ENCODE data around the gene FBRS. TPM values are rescaled to one million over a fixed set of nuclear protein-coding genes. Genes with fewer than 3 reads are reported as not detected.

FBRS gene
- total and polyA plus RNA-seq, 2 of the 13 experiments (the other 11 are each of a cell fraction or from before 2014, with no cell fraction given) = 13.7 to 16.2 TPM

DNA sequence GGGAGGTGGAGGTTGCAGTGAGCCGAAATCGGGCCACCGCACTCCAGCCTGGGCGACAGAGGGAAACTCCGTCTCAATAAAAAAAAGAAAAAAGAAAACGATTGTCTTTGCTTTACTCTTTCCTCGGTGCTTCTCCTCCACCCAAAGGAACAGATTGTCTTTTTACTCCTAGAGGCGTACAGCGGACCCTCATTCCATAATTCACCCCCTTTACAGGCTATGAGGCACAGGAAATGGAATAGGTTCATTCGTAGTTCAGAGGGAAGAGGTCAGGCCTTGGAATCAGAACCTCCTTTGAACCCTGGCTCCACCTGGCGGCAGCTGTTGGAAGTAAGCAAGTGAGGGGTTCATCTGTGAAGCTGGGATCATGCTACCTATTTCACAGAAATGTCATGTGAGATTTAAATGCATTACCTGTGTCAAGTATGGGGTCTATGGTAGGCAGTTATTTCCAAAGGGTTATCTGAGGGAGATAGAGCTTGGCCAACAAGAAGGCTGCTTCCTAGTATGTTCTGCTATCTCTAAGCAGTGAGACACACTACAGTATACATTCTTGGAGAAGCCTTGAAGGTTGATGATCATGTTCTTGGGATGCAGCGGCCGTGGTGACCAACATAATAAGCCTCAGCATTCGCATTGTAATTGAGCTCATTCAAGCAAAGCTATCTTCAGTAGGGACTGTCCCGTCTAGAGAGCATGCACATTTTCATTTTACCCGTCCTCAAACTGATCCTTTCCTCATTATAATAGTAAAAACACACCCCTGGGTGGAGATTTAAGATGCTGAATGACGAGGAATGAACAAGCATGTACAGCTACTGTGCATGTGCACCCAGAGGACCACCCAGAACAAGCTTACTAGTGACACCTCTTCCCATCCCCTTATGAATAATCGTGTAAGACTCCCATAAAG is 29.3 kb upstream of the FBRS start (continued):
- TF ChIP-seq MAFF (IDR thresholded peaks at IDR 0.05; ENCODE audit: low read depth, low read length) (no peak), TRIM24 (CRISPR knock-in tag; IDR thresholded peaks at IDR 0.05) (no peak), SIX4 (CRISPR knock-in tag; IDR thresholded peaks at IDR 0.05) (no peak), EED (CRISPR knock-in tag; IDR thresholded peaks at IDR 0.05) (no peak), ZNF335 (CRISPR knock-in tag; IDR thresholded peaks at IDR 0.05) (no peak), ZNF557 (CRISPR knock-in tag; IDR thresholded peaks at IDR 0.05) (no peak), CTCF (CRISPR knock-in tag; IDR thresholded peaks at IDR 0.05) (peak; percentile 94), HMG20B (CRISPR knock-in tag; conservative IDR thresholded peaks at IDR 0.05) (no peak), GATAD2A (CRISPR knock-in tag; IDR thresholded peaks at IDR 0.05) (peak; percentile 78), U2AF1 (optimal IDR thresholded peaks at IDR 0.05; ENCODE audit: low read depth, low read length) (no peak), ZFY (CRISPR knock-in tag; IDR thresholded peaks at IDR 0.05) (peak; percentile 67), MLX (CRISPR knock-in tag; IDR thresholded peaks at IDR 0.05) (no peak), KMT2B (CRISPR knock-in tag; IDR thresholded peaks at IDR 0.05) (no peak), ARNT (IDR thresholded peaks at IDR 0.05) (no peak), DR1 (CRISPR knock-in tag; IDR thresholded peaks at IDR 0.05) (no peak), FOXC1 (CRISPR knock-in tag; IDR thresholded peaks at IDR 0.05; ENCODE audit: borderline replicate concordance) (no peak), ZNF879 (CRISPR knock-in tag; IDR thresholded peaks at IDR 0.05) (0 out of 2 replicates have a peak, but pooled peaks have one; percentile 31), GTF3A (CRISPR knock-in tag; conservative IDR thresholded peaks at IDR 0.05) (no peak), FOXJ3 (CRISPR knock-in tag; IDR thresholded peaks at IDR 0.05; ENCODE audit: borderline replicate concordance) (no peak), MXD1 (CRISPR knock-in tag; IDR thresholded peaks at IDR 0.05) (no peak), RXRA (CRISPR knock-in tag; IDR thresholded peaks at IDR 0.05) (peak; percentile 79; the same call in 1 of the 2 replicates), ATM (IDR thresholded peaks at IDR 0.05; ENCODE audit: borderline replicate concordance) (no peak), FOXA3 (CRISPR knock-in tag; IDR thresholded peaks at IDR 0.05) (no peak)
- TF ChIP-seq, protein P1, sequence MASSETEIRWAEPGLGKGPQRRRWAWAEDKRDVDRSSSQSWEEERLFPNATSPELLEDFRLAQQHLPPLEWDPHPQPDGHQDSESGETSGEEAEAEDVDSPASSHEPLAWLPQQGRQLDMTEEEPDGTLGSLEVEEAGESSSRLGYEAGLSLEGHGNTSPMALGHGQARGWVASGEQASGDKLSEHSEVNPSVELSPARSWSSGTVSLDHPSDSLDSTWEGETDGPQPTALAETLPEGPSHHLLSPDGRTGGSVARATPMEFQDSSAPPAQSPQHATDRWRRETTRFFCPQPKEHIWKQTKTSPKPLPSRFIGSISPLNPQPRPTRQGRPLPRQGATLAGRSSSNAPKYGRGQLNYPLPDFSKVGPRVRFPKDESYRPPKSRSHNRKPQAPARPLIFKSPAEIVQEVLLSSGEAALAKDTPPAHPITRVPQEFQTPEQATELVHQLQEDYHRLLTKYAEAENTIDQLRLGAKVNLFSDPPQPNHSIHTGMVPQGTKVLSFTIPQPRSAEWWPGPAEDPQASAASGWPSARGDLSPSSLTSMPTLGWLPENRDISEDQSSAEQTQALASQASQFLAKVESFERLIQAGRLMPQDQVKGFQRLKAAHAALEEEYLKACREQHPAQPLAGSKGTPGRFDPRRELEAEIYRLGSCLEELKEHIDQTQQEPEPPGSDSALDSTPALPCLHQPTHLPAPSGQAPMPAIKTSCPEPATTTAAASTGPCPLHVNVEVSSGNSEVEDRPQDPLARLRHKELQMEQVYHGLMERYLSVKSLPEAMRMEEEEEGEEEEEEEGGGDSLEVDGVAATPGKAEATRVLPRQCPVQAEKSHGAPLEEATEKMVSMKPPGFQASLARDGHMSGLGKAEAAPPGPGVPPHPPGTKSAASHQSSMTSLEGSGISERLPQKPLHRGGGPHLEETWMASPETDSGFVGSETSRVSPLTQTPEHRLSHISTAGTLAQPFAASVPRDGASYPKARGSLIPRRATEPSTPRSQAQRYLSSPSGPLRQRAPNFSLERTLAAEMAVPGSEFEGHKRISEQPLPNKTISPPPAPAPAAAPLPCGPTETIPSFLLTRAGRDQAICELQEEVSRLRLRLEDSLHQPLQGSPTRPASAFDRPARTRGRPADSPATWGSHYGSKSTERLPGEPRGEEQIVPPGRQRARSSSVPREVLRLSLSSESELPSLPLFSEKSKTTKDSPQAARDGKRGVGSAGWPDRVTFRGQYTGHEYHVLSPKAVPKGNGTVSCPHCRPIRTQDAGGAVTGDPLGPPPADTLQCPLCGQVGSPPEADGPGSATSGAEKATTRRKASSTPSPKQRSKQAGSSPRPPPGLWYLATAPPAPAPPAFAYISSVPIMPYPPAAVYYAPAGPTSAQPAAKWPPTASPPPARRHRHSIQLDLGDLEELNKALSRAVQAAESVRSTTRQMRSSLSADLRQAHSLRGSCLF (CRISPR knock-in tag; IDR thresholded peaks at IDR 0.05; ENCODE audit: borderline replicate concordance) = no peak
- TF ChIP-seq, protein P2, sequence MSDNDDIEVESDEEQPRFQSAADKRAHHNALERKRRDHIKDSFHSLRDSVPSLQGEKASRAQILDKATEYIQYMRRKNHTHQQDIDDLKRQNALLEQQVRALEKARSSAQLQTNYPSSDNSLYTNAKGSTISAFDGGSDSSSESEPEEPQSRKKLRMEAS (IDR thresholded peaks at IDR 0.05) = no peak; the same call in 1 of the 2 replicates
